Activated CD4-positive, alpha-beta T cell treated with anti-CD3 and anti-CD28 coated beads for 4 hours (primary cell): ENCODE data around the gene CASS4.

Experiments
- DNase-seq, 2 donors: peaks; one replicate each; pipeline ENCODE4 v3.0.0-alpha.2; 2020

Gene CASS4

GRCh38 chr20:56449459-56449858 is 37.4 kb downstream of the CASS4 start:
- no peak for DNase-seq

- no peak for DNase-seq
Observed at GRCh38 chr20:56451056-56451765, 39.2 kb downstream of the CASS4 start.

- no peak for DNase-seq
Observed at GRCh38 chr20:56453352-56453751, 41.3 kb downstream of the CASS4 start.

DNA sequence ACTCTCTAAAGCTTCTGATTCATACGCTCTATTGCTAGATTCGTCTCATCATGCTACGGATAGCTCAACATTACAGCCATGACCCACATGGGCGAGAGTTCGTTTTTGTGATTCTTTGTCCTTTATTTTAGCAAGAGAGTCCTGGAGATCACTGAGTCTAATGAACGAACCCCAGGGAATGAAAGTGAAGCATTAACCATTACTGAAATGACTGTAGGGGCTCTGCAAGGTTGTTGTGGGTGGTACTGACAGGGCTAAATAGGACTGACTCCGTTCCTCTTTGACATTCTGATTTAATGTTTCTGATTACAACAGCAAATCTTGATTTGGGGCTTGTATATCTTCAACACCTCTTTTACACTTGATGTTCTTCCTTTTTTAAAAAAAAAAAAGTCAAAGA is 42.7 kb downstream of the CASS4 start:
- DNase-seq: no peak

DNA sequence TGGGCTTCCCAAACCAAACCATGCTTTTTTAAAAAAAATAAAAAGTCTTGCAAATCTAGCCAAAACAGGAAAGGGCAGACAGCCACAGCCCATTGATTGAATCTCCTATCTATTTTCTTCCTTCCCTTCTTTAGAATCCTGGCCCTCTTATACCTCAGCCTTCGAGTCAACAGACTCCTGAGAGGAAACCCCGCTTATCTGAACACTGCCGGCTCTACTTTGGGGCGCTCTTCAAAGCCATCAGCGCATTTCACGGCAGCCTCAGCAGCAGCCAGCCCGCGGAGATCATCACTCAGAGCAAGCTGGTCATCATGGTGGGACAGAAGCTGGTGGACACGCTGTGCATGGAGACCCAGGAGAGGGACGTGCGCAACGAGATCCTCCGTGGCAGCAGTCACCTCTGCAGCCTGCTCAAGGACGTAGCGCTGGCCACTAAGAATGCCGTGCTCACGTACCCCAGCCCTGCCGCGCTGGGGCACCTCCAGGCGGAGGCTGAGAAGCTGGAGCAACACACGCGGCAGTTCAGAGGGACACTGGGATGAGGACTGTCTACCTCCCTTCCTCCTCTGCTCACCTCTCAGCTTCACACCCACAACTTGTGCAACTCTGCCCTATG is 46.3 kb downstream of the CASS4 start:
- no peak for DNase-seq

GRCh38 chr20:56460459-56460858 is 48.4 kb downstream of the CASS4 start:
- DNase-seq: no peak

- no peak for DNase-seq
Observed at GRCh38 chr20:56461576-56461975, 49.5 kb downstream of the CASS4 start.

DNA sequence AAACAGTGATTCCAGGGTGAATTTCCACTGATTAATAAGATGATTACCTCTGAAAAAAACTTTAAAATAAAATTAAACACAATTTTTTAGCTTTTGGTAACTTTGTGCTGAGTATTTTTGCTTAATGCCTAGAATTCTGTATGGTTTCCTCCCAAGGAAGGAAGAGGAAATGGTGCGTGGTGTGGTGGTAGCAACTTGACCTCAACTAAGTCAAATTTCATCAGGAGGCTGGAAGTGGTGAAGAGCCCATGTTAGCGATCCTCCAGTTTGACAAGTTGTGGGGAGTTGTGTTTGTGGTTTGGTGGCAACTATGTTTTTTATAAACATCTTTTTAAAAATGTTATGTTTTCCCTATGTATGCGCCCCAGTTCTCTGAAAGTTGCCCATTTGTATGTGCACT is 51.4 kb downstream of the CASS4 start:
- no peak for DNase-seq

GRCh38 chr20:56465997-56466396 is 53.9 kb downstream of the CASS4 start:
- DNase-seq: no peak

GRCh38 chr20:56467968-56468315 is 55.9 kb downstream of the CASS4 start:
- no peak for DNase-seq

DNA sequence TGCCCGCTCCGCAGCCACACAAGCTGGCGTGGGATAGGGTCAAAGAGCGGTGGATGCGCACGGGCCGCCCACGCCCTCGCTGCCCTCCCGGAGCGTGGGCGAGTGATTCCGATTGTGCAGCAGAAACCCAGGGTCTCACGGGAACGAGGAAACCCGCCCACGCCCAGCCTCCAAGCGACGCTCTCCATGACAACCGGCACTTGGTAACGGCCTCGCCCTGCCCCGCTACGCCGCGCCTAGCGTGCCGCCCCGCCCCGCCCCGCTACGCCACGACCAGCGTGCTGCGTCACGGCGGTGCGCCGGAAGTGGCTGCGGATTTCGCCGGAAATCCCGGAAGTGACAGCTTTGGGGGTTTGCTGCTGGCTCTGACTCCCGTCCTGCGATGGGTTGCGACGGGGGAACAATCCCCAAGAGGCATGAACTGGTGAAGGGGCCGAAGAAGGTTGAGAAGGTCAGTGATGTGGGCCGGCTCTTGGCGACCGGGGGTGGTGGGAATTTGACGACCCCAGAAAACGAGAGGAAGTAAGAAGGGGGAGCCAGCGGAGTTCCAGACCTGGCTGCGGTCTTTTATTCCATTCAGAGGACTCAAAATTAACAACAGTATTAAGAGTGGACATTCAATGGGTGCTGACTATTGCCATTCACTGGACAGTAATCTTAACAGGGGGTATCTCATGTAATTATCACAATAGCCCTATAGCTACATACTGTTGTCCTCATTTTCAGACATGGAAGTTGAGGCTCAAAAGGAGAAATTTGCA is 56.4 kb downstream of the CASS4 start, which contains the start of gene RTF2:
Gene RTF2 (plus strand): TSS at position 312 of the 761 bp plus-strand sequence. CDS start 71 bp downstream, at position 383.
- peak; percentile 96 to 98 for DNase-seq

DNA sequence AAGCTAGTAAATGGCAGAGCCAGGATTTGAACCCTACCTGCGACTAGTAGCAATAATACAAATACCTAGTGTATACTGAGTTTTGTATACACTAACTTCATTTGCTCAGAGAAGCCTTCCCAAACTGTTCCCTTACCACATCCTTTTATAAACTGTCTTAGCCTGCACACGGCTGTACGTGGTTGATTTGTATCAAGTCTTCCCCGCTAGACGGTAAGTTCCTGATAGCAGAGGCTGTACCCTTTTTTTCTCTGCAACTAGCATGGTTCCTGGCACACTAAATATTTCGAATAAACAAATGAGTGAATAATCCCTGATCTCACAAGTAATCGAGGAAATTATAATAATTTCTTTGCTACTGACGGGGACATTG is 57.0 kb downstream of the CASS4 start:
- DNase-seq: no peak

- DNase-seq: no peak
Observed at GRCh38 chr20:56483970-56484369, 71.9 kb downstream of the CASS4 start.

GRCh38 chr20:56487216-56487615 is 75.2 kb downstream of the CASS4 start:
- DNase-seq: no peak

GRCh38 chr20:56488566-56488965 is 76.5 kb downstream of the CASS4 start:
- DNase-seq: no peak

DNA sequence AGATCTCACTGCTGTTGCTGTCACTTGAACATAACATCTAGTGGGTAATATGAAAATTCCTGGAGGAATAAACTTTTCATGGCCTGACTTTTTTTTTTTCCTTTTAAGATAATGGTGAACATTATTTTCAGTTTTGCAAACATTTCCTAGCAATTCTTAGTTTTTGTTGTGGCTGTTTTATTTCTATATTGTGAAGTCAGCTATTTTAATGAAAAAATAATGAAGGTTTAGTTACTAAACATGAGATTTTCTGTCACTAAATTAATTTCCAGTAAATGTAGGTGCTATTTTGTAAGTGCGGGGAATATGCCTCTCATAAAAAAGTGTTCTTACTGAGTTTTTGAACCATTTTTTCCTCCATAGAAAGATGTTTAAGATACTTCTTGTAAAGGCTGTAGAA is 89.1 kb downstream of the CASS4 start:
- DNase-seq: no peak

DNA sequence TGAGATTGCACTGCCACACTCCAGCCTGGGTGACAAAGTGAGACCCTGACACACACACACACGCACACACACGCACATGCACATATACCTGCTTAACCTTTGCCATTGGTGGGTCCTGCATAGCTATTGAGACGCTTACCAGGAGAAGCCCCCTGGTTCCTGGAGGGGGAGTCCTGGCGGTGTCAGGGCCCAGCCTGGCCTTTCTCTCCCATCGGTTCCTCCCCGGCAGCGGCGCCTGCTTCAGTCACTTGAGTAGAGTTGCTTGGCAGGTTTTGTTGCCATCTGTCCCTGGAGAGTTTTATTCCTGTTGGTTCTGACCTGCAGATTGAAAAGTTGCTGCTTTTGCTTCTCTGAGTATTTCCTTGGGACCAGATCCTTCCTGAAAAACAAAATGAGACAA is 91.9 kb downstream of the CASS4 start:
- DNase-seq: no peak

GRCh38 chr20:56504373-56505005 is 92.4 kb downstream of the CASS4 start:
- peak in 1 of 2 donors; percentile 8 for DNase-seq

DNA sequence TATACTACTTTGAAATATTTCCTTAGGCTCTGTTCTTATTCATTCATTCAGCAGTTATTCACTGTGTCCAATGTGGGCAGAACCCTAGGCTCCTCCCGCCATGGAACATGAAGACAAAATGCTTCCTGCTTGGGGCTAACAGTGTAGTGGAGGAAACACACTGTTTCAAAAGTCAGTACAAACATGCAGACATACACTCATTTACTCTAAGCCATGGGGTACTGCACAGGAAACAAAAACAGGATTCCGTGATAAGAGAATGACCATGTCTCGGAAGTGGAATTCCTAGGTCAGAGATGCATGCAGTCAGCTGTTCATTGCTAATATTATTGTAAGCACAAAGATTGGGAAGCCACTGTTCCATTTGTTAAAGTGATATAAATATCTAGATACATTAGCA is 94.0 kb downstream of the CASS4 start:
- no peak for DNase-seq
